ENCODE data around the gene KCNMB4.

KCNMB4 gene

DNA sequence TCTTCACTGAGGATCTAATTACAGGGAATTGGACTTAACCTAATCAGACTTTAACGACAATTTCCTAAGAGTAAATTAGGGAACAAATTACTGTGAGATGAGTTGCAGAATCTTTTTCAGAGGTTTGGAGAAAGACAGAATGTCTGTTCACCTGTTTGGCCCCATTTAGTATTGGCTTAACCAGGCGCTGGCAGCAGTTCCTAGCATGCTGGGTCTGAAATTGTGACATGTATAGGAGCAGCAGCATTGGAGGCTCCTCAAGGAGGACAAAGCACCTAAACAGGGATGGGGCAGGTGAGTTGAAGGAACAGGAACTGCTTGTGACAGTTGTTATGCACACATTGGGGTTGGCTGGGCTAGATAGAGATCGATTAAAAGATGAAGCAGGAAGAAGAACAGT lies 51.0 kb downstream of the KCNMB4 start:
- Histone ChIP-seq H3K9me3 (ENCODE audit: control insufficient read depth, low read length) (no peaks in the 10 kb centered on the region), H3K4me3 (ENCODE audit: low read length) (no peak overlapping the region), H3K4me1 (ENCODE audit: control insufficient read depth, insufficient read depth, low read length) (no peaks in the 10 kb centered on the region), H3K9ac (ENCODE audit: low read length) (no peak overlapping the region), H3K36me3 (ENCODE audit: control insufficient read depth, insufficient read depth, low read length) (no peaks in the 10 kb centered on the region), H3K27me3 (ENCODE audit: control insufficient read depth, insufficient read depth, low read length) (no peaks in the 10 kb centered on the region)

DNA sequence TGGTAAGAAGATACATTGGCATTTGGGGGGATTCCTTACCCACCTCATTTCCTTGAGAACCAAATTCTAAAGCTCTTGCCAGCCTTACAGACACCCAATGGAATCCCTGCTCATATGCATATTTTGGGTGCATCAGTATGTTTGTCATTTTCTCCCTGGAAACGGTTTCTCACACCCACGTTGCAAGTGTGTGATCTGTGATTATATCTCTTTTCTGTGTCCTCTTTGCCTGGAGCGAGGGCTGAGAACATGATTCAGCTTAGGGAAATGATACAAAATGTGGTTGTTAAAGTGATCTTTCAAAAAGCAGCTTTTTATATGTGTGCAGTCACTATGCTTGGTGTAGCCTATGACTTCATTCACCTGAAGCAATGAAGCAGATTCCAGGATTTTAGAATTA lies 52.0 kb downstream of the KCNMB4 start:
- Histone ChIP-seq H3K9me3 (ENCODE audit: control insufficient read depth, low read length) (no peaks in the 10 kb centered on the region), H3K9ac (ENCODE audit: low read length) (no peak overlapping the region), H3K4me1 (ENCODE audit: control insufficient read depth, insufficient read depth, low read length) (no peaks in the 10 kb centered on the region), H3K36me3 (ENCODE audit: control insufficient read depth, insufficient read depth, low read length) (no peaks in the 10 kb centered on the region), H3K4me3 (ENCODE audit: low read length) (no peak overlapping the region), H3K27me3 (ENCODE audit: control insufficient read depth, insufficient read depth, low read length) (no peaks in the 10 kb centered on the region)

DNA sequence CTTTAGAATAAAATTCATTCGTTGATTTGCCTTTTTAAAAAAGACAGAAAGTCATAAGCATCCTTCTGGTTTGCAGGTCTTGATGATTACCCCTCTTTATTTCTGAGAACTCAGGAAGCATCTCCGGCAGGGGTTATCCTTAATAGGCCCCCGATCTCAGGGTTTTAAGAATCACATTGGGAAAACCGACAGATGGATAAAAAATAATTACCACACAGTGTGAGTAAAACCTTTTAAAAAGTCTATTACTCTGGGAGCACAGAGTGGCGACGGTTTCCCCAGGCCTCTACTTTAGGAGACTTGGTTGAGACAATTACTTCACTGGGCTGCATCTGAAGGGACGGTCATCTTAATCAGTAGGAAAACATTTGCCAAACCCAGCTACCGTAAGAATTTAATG lies 56.5 kb downstream of the KCNMB4 start:
- Histone ChIP-seq H3K4me1 (ENCODE audit: control insufficient read depth, insufficient read depth, low read length) (no peaks in the 10 kb centered on the region), H3K4me3 (ENCODE audit: low read length) (no peak overlapping the region), H3K9me3 (ENCODE audit: control insufficient read depth, low read length) (no peaks in the 10 kb centered on the region), H3K9ac (ENCODE audit: low read length) (no peak overlapping the region), H3K36me3 (ENCODE audit: control insufficient read depth, insufficient read depth, low read length) (no peaks in the 10 kb centered on the region), H3K27me3 (ENCODE audit: control insufficient read depth, insufficient read depth, low read length) (no peaks in the 10 kb centered on the region)

DNA sequence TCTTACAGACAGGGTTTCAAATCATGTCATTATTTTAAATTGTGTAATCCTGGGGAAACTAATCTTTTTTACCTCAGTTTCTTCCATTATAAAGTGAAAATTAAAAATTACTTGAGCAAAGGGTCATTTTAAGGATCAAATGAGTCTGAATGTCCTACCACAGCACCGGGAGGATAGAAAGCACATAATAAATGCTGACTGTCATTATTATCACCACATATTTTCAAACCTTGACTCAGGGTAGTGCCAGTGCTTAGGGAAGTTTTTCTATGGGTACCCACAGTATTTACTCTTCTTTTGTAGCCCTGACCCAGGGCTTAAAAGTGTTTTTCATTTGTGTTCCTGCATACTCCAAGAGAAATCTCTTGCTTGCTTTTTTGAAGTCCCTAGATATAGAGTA lies 60.5 kb downstream of the KCNMB4 start:
- Histone ChIP-seq H3K9me3 (ENCODE audit: control insufficient read depth, low read length) (no peaks in the 10 kb centered on the region), H3K36me3 (ENCODE audit: control insufficient read depth, insufficient read depth, low read length) (no peaks in the 10 kb centered on the region), H3K4me1 (ENCODE audit: control insufficient read depth, insufficient read depth, low read length) (no peaks in the 10 kb centered on the region), H3K27me3 (ENCODE audit: control insufficient read depth, insufficient read depth, low read length) (no peaks in the 10 kb centered on the region), H3K4me3 (ENCODE audit: low read length) (no peak overlapping the region), H3K9ac (ENCODE audit: low read length) (no peak overlapping the region)

GRCh38 chr12:70427611-70428010 lies 61.5 kb downstream of the KCNMB4 start:
- no peaks in the 10 kb centered on the region for H3K36me3 ChIP-seq (ENCODE audit: control insufficient read depth, insufficient read depth, low read length)
- H3K27me3 ChIP-seq (ENCODE audit: control insufficient read depth, insufficient read depth, low read length) = no peaks in the 10 kb centered on the region
- H3K4me1 ChIP-seq (ENCODE audit: control insufficient read depth, insufficient read depth, low read length) = no peaks in the 10 kb centered on the region
- no peak overlapping the region for H3K9ac ChIP-seq (ENCODE audit: low read length)
- H3K4me3 ChIP-seq (ENCODE audit: low read length) = no peak overlapping the region
- no peaks in the 10 kb centered on the region for H3K9me3 ChIP-seq (ENCODE audit: control insufficient read depth, low read length)

- no peaks in the 10 kb centered on the region for H3K36me3 ChIP-seq (ENCODE audit: control insufficient read depth, insufficient read depth, low read length)
- no peak overlapping the region for H3K4me3 ChIP-seq (ENCODE audit: low read length)
- no peaks in the 10 kb centered on the region for H3K4me1 ChIP-seq (ENCODE audit: control insufficient read depth, insufficient read depth, low read length)
- no peak overlapping the region for H3K9ac ChIP-seq (ENCODE audit: low read length)
- H3K9me3 ChIP-seq (ENCODE audit: control insufficient read depth, low read length) = no peaks in the 10 kb centered on the region
- H3K27me3 ChIP-seq (ENCODE audit: control insufficient read depth, insufficient read depth, low read length) = no peaks in the 10 kb centered on the region
Measured at GRCh38 chr12:70430400-70430799, 64.3 kb downstream of the KCNMB4 start.

DNA sequence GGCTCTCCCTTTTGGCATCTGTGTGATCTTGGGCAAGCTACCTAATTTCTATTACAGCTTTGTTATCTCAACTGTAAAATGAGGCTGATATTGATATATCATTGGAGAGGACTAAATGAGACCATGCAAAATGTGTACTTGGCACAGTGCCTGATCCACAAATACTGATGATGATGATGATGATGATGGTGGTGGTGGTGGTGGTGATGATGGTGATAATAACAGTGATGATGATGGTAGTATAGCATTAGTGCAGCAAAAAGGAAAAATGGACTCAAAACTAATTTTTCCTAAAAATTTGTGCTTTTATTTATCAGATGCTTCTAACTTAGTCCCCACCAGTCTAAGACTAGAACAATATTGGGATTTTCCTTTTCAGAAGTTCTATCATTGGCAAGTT lies 70.7 kb downstream of the KCNMB4 start:
- H3K4me3 ChIP-seq (ENCODE audit: low read length) = no peak overlapping the region
- no peak overlapping the region for H3K9ac ChIP-seq (ENCODE audit: low read length)
- H3K9me3 ChIP-seq (ENCODE audit: control insufficient read depth, low read length) = no peaks in the 10 kb centered on the region
- no peaks in the 10 kb centered on the region for H3K4me1 ChIP-seq (ENCODE audit: control insufficient read depth, insufficient read depth, low read length)
- H3K27me3 ChIP-seq (ENCODE audit: control insufficient read depth, insufficient read depth, low read length) = no peaks in the 10 kb centered on the region
- no peaks in the 10 kb centered on the region for H3K36me3 ChIP-seq (ENCODE audit: control insufficient read depth, insufficient read depth, low read length)

GRCh38 chr12:70443062-70443673 lies 77.1 kb downstream of the KCNMB4 start:
- Histone ChIP-seq H3K9ac (ENCODE audit: low read length) (no peak overlapping the region), H3K9me3 (ENCODE audit: control insufficient read depth, low read length) (no peaks in the 10 kb centered on the region), H3K4me3 (ENCODE audit: low read length) (no peak overlapping the region), H3K27me3 (ENCODE audit: control insufficient read depth, insufficient read depth, low read length) (no peaks in the 10 kb centered on the region), H3K36me3 (ENCODE audit: control insufficient read depth, insufficient read depth, low read length) (no peaks in the 10 kb centered on the region), H3K4me1 (ENCODE audit: control insufficient read depth, insufficient read depth, low read length) (no peaks in the 10 kb centered on the region)

GRCh38 chr12:70444903-70445302 lies 78.8 kb downstream of the KCNMB4 start:
- H3K4me1 ChIP-seq (ENCODE audit: control insufficient read depth, insufficient read depth, low read length) = no peaks in the 10 kb centered on the region
- no peak overlapping the region for H3K9ac ChIP-seq (ENCODE audit: low read length)
- H3K27me3 ChIP-seq (ENCODE audit: control insufficient read depth, insufficient read depth, low read length) = no peaks in the 10 kb centered on the region
- H3K4me3 ChIP-seq (ENCODE audit: low read length) = no peak overlapping the region
- no peaks in the 10 kb centered on the region for H3K9me3 ChIP-seq (ENCODE audit: control insufficient read depth, low read length)
- no peaks in the 10 kb centered on the region for H3K36me3 ChIP-seq (ENCODE audit: control insufficient read depth, insufficient read depth, low read length)

- Histone ChIP-seq H3K4me3 (ENCODE audit: low read length) (no peak overlapping the region), H3K4me1 (ENCODE audit: control insufficient read depth, insufficient read depth, low read length) (no peaks in the 10 kb centered on the region), H3K27me3 (ENCODE audit: control insufficient read depth, insufficient read depth, low read length) (no peaks in the 10 kb centered on the region), H3K9me3 (ENCODE audit: control insufficient read depth, low read length) (no peaks in the 10 kb centered on the region), H3K9ac (ENCODE audit: low read length) (no peak overlapping the region), H3K36me3 (ENCODE audit: control insufficient read depth, insufficient read depth, low read length) (no peaks in the 10 kb centered on the region)
Measured at GRCh38 chr12:70448371-70448770, 82.3 kb downstream of the KCNMB4 start.

DNA sequence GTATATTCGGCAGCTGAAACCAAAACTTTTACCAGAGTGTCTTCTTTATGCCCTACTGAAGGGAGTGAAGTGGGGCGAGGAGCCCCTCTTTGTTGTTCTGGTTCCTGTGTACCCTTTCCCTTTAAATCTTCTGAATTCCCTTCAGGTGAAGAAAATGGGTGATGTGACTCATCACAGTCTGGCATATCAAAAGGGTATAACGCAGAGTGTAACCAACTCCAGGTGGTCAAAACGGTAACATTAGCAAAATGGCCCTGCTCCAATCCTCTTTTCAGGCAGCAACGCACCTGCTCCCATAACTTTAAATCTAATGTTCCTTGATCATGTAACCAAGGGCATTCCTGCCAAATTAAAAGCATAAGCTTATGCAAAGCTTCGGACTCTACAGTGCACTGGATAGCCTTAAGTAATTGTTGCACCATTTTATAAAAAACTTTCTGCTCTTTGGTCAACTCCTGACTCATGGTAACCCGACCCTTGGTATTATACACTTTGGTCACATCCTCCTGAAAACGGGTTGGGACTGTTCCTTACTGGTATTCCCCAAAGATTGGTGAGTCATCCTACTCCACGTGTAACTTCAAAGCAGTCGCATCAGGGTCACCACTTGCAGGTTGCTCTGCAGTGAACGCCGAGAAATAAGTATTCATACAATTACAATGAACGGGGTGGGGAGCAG lies 83.1 kb downstream of the KCNMB4 start:
- no peak overlapping the region for H3K9ac ChIP-seq (ENCODE audit: low read length)
- no peaks in the 10 kb centered on the region for H3K4me1 ChIP-seq (ENCODE audit: control insufficient read depth, insufficient read depth, low read length)
- no peaks in the 10 kb centered on the region for H3K36me3 ChIP-seq (ENCODE audit: control insufficient read depth, insufficient read depth, low read length)
- no peaks in the 10 kb centered on the region for H3K27me3 ChIP-seq (ENCODE audit: control insufficient read depth, insufficient read depth, low read length)
- H3K9me3 ChIP-seq (ENCODE audit: control insufficient read depth, low read length) = no peaks in the 10 kb centered on the region
- H3K4me3 ChIP-seq (ENCODE audit: low read length) = no peak overlapping the region

- Histone ChIP-seq H3K36me3 (ENCODE audit: control insufficient read depth, insufficient read depth, low read length) (no peaks in the 10 kb centered on the region), H3K4me1 (ENCODE audit: control insufficient read depth, insufficient read depth, low read length) (no peaks in the 10 kb centered on the region), H3K9ac (ENCODE audit: low read length) (no peak overlapping the region), H3K4me3 (ENCODE audit: low read length) (no peak overlapping the region), H3K9me3 (ENCODE audit: control insufficient read depth, low read length) (no peaks in the 10 kb centered on the region), H3K27me3 (ENCODE audit: control insufficient read depth, insufficient read depth, low read length) (no peaks in the 10 kb centered on the region)
Measured at GRCh38 chr12:70449753-70450341, 83.8 kb downstream of the KCNMB4 start.

Data from mucosa of stomach (tissue), 1 donor.